Measurements from ENCODE around the gene NALCN.
"Not testable (repeated sequence)": the region's sequence is repeated elsewhere in the genome, so short reads cannot be mapped to it uniquely, and the experiment has no call there.

The NALCN gene

DNA sequence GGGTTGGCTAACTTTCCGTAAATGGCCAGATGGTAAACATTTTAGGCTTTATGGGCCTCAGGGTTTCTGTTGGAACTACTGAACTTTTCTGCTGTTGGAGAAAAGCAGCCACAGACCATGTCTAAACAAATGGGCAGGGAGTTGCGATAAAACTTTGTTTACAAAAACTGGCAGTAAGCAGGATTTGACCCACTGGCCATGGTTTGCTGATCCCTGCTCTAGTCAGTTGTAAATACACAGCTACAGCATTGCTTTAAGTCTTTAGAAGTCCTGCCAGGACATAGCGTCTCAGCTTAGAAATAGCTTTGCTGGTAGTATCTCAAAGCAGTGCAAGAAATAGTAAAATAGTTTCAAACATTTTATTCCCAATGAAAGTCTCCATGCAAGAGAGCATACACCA lies 88.4 kb downstream of the NALCN start:
- TF ChIP-seq POLR2A (IDR thresholded peaks at IDR 0.05; ENCODE audit: low read depth, low read length) (no peak), POLR2AphosphoS5 (IDR thresholded peaks at IDR 0.05; ENCODE audit: low read depth, low read length) (no peak), TAF1 (IDR thresholded peaks at IDR 0.05; ENCODE audit: borderline replicate concordance, low read depth, low read length) (no peak)
- FAIRE-seq (no peak), DNase-seq (ENCODE audit: insufficient read length) (no peak)

DNA sequence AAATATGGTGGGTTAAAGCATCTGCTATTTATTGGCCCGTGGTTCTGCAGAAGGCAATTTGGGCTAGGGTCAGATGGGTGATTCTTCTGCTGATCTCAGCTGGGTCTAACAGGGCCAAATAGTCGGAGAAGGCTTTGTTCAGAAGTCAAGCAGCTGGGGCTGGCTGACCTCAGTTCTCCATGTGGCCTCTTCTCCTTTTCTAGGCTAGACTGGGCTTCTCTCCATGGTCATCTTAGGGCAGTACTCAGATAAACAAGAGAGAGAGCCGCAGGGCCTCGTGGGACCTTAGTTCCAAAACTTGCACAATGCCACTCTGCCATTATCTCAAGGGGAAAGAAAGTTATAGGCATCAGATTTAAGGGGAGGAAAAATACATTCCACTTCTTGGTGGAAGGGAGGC lies 89.6 kb downstream of the NALCN start:
- TF ChIP-seq POLR2AphosphoS5 (IDR thresholded peaks at IDR 0.05; ENCODE audit: low read depth, low read length) (no peak), TAF1 (IDR thresholded peaks at IDR 0.05; ENCODE audit: borderline replicate concordance, low read depth, low read length) (no peak), POLR2A (IDR thresholded peaks at IDR 0.05; ENCODE audit: low read depth, low read length) (no peak)
- no peak for FAIRE-seq

DNA sequence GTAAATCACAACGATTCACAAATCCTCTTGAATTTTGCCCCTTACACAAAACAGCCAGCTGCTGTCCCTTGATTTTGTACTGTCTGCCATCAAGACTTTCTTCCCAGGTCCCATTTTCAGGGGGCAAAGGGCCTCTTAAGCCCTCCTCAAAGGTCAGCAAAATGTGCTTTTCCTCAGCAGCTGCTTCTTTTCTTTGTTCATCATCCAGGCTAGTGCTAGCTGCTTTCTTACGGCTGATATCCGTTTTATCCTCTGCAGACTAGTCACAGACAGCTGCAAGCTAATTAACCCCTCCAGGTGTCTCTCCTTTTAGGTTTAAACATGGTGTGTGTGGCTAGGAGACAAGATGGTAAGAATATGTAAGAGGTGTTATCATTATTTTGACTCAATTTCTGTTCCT lies 90.9 kb downstream of the NALCN start:
- no peak for DNase-seq (ENCODE audit: insufficient read length)
- no peak for FAIRE-seq
- no peak for TF ChIP-seq TAF1 (IDR thresholded peaks at IDR 0.05; ENCODE audit: borderline replicate concordance, low read depth, low read length)

More for the DNA sequence above, 89.6 kb downstream of the NALCN start:
- no peak for DNase-seq (ENCODE audit: insufficient read length)

GRCh38 chr13:101323601-101324000 lies 92.7 kb downstream of the NALCN start:
- TF ChIP-seq POLR2A (IDR thresholded peaks at IDR 0.05; ENCODE audit: low read depth, low read length) (no peak), TAF1 (IDR thresholded peaks at IDR 0.05; ENCODE audit: borderline replicate concordance, low read depth, low read length) (no peak)
- DNase-seq (ENCODE audit: insufficient read length) (no peak), FAIRE-seq (no peak)

DNA sequence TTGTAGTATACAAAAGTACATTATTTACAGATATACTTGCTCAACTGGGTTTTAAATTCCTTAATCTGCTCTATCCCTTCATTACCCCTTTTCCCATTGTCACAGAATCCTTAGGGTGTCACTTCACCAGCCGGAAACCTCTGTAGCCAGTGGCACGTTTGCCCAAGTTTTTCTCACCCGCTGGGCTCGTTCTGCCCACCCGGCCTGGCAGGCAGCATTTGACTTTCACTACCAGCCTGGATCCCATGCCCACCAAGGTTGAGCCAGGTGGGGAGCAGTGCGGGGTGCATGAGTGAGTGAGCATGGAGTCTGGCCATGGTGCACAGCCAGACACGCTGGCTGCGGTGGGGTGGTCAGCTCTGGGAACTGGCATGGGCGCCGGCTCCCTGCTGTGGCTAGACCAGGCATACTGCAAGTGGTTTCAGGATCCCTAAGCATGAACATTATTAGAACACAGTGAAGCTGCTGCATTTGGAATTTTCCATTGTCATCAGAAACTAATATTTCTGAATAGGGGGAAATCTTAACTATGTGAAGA lies 98.3 kb downstream of the NALCN start:
- DNase-seq (ENCODE audit: insufficient read length) (no peak), FAIRE-seq (no peak)
- TF ChIP-seq POLR2AphosphoS5 (IDR thresholded peaks at IDR 0.05; ENCODE audit: low read depth, low read length) (no peak), TAF1 (IDR thresholded peaks at IDR 0.05; ENCODE audit: borderline replicate concordance, low read depth, low read length) (no peak), POLR2A (IDR thresholded peaks at IDR 0.05; ENCODE audit: low read depth, low read length) (no peak)

GRCh38 chr13:101313479-101313878 lies 102.8 kb downstream of the NALCN start:
- not testable (repeated sequence) for DNase-seq (ENCODE audit: insufficient read length); FAIRE-seq

- no peak for DNase-seq (ENCODE audit: insufficient read length)
- TF ChIP-seq TAF1 (IDR thresholded peaks at IDR 0.05; ENCODE audit: borderline replicate concordance, low read depth, low read length): no peak
- no peak for TF ChIP-seq POLR2AphosphoS5 (IDR thresholded peaks at IDR 0.05; ENCODE audit: low read depth, low read length)
- TF ChIP-seq POLR2A (IDR thresholded peaks at IDR 0.05; ENCODE audit: low read depth, low read length): no peak
- FAIRE-seq: no peak
Observed at GRCh38 chr13:101309014-101309619, 107.2 kb downstream of the NALCN start.

GRCh38 chr13:101308247-101309013 lies 107.9 kb downstream of the NALCN start:
- DNase-seq (ENCODE audit: insufficient read length) (no peak), FAIRE-seq (no peak)
- TF ChIP-seq POLR2AphosphoS5 (IDR thresholded peaks at IDR 0.05; ENCODE audit: low read depth, low read length) (no peak), TAF1 (IDR thresholded peaks at IDR 0.05; ENCODE audit: borderline replicate concordance, low read depth, low read length) (no peak), POLR2A (IDR thresholded peaks at IDR 0.05; ENCODE audit: low read depth, low read length) (no peak)

GRCh38 chr13:101307181-101307701 lies 109.1 kb downstream of the NALCN start:
- no peak for DNase-seq (ENCODE audit: insufficient read length)
- TF ChIP-seq TAF1 (IDR thresholded peaks at IDR 0.05; ENCODE audit: borderline replicate concordance, low read depth, low read length) (no peak), POLR2AphosphoS5 (IDR thresholded peaks at IDR 0.05; ENCODE audit: low read depth, low read length) (no peak), POLR2A (IDR thresholded peaks at IDR 0.05; ENCODE audit: low read depth, low read length) (no peak)
- no peak for FAIRE-seq

DNA sequence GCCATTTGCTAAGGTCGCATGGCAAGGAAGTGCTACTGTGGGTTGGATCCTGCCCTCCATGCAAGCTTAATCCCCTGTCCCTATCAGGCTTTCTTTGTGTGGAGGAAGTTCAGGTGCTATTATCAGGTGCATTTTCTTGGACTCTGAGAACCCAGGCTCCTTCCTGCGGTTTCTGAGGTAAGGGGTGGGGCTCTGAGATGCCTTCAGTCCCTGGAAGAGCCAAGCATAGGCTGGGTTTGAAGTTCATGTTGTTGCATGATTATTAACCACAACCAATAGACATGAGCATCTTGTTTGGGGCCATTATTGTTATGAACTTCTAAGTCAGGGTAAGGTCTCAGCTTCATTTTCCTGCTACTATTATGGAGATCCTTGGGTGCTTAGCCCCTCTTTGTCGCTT lies 109.5 kb downstream of the NALCN start:
- no peak for TF ChIP-seq TAF1 (IDR thresholded peaks at IDR 0.05; ENCODE audit: borderline replicate concordance, low read depth, low read length)
- no peak for TF ChIP-seq POLR2AphosphoS5 (IDR thresholded peaks at IDR 0.05; ENCODE audit: low read depth, low read length)
- no peak for TF ChIP-seq POLR2A (IDR thresholded peaks at IDR 0.05; ENCODE audit: low read depth, low read length)
- no peak for DNase-seq (ENCODE audit: insufficient read length)
- no peak for FAIRE-seq

- DNase-seq (ENCODE audit: insufficient read length) (no peak), FAIRE-seq (no peak)
- no peak for TF ChIP-seq POLR2A (IDR thresholded peaks at IDR 0.05; ENCODE audit: low read depth, low read length)
- TF ChIP-seq POLR2AphosphoS5 (IDR thresholded peaks at IDR 0.05; ENCODE audit: low read depth, low read length): no peak
- TF ChIP-seq TAF1 (IDR thresholded peaks at IDR 0.05; ENCODE audit: borderline replicate concordance, low read depth, low read length): no peak
Observed at GRCh38 chr13:101305981-101306411, 110.3 kb downstream of the NALCN start.

DNA sequence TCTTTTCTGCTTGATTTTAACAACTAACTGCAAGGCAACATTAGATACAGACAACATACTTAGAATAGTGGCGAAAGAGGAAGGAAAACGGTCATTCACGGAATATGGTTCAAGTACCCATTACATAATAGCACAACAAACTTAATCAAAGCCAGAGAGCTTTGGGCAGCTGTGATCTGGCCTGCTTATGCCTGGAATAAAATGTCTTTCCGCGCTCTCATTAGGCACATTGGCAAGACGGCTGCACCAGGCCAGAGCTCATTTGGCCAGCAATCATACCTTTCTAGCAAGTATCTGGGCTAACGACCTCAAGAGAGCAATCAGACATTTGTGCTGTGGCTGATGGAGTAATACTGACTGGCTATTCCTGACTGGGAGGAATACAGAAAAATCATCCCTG lies 112.8 kb downstream of the NALCN start:
- DNase-seq (ENCODE audit: insufficient read length) (no peak), FAIRE-seq (no peak)

More for the DNA sequence above, 112.8 kb downstream of the NALCN start:
- TF ChIP-seq TAF1 (IDR thresholded peaks at IDR 0.05; ENCODE audit: borderline replicate concordance, low read depth, low read length) (no peak), POLR2AphosphoS5 (IDR thresholded peaks at IDR 0.05; ENCODE audit: low read depth, low read length) (no peak), POLR2A (IDR thresholded peaks at IDR 0.05; ENCODE audit: low read depth, low read length) (no peak)
